ENCODE data around the gene INTS15.

The INTS15 gene

GRCh38 chr7:6589829-6590644 lies at the start of gene INTS15:
TSS of gene INTS15 (plus strand) at chr7:6590021. CDS start at chr7:6590284, 263 bp downstream.
- DNase-seq, result peak; percentile 88 to 96 (median 90)

GRCh38 chr7:6542368-6542767 lies 47.5 kb upstream of the INTS15 start:
- no peak for DNase-seq

GRCh38 chr7:6545398-6546126 lies 44.3 kb upstream of the INTS15 start:
- DNase-seq, result no peak

DNA sequence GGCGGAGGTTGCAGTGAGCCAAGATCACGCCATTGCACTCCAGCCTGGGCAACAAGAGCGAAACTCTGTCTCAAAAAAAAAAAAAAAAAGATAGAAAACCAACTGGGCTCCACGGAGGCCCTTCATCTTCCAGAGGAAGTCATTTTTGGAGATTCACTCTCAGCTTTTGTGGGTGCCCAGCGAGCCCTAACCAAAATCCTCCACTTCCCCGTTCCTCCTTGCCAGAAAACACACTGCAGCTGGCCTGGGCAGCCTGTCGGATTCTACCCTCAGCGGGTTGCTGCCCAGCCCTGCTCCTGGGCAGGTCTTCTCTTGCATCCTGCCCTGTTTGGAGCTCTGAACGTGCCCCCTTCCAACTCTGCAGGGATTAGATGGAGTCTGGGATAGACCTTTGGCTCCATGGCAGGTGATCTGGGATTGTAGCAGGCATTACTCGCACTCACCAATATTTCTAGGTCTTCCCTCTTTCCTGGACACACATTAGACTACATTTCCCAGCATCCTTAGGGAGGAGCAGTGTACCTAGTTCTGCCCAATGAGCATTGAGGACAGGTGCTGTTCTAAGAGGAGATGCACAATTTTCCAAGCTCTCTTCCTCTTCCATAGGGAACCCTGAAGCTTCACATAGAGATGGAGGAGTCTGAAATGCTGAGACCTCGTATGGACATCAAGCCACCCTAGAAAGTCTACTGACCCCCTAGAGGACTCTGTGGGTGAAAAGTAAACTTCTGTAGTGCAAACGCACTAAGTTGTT lies 43.1 kb upstream of the INTS15 start:
- no peak for DNase-seq

DNA sequence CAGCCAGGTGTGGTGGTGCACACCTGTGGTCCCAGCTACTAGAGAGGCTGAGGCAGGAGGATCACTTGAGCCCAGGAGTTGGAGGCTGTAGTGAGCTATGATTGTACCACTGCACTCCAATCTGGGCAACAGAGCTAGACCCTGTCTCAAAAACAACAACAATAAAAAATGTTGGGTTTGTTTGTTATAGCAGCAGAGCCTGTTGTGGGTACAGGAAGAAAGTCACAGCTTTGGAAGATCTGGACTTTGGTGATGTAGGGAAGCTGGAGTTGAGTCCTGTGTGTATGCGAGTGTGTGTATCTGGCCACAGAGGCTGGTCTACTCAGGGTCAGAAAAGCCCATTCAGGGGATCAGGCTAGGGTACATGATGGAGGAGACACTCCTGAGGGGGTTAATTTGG lies 42.4 kb upstream of the INTS15 start:
- no peak for DNase-seq

- no peak for DNase-seq
Measured at GRCh38 chr7:6551016-6551511, 38.8 kb upstream of the INTS15 start, which contains the start of gene GRID2IP. TSS of gene GRID2IP (minus strand) at chr7:6551461. CDS start at chr7:6551436, 25 bp downstream.

GRCh38 chr7:6553448-6554044 lies 36.3 kb upstream of the INTS15 start:
- DNase-seq, result no peak

DNA sequence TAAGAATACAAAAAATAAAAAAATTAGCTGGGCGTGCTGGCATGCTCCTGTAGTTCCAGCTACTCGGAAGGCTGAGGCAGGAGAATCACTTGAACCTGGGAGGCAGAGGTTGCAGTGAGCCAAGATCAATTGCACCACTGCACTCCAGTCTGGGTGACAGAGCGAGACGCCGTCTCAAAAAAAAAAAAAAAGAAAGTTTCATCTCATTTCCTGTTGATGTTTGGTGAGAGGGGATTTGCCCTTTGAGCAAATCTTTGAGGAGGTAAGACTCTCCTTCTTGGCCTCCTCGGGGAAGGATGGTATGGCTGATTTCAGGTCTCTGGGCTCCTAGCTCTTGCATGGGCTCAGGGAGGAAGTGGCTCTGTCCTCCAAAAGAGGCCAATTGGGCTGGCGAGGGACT lies 35.0 kb upstream of the INTS15 start:
- no peak for DNase-seq

GRCh38 chr7:6556196-6556595 lies 33.6 kb upstream of the INTS15 start:
- peak in 1 of 3 experiments; percentile 16 for DNase-seq

DNA sequence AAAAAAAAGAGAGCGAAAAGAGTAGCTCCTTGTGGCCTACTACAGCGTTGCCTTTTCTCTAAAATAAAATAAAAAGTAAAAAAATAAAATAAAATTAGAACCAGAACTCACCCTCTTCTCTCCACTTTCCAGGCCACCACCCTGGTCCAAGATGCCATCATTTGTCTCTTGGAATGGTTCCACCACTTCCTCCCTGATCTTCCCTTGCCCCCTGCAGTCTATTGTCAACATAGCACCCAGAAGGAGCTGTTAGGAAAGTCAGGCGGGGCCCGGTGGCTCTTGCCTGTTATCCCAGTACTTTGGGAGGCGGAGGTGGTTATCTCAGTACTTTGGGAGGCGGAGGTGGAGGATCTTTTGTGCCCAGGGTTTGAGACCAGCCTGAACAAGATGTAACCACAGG lies 31.0 kb upstream of the INTS15 start:
- peak in 2 of 3 experiments; percentile 18 to 66 for DNase-seq

DNA sequence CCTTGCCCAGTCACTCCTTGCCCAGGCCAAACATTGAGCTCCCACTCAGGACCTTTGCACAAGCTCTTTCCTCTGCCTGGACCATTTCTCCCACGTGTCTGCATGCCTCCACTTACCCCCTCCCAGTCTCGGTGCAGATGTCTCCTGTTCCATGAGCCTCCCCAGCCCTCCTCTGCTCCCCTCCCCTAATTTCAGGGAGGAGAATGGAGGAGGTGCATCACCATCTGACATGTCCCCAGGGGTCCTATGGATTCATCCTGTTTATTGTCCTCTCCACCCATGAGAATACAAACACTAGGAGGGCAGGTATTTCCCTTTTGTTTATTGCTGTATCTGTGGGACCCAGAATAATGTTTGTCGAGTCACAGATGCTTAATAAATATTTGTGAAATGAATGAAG lies 29.9 kb upstream of the INTS15 start:
- no peak for DNase-seq

DNA sequence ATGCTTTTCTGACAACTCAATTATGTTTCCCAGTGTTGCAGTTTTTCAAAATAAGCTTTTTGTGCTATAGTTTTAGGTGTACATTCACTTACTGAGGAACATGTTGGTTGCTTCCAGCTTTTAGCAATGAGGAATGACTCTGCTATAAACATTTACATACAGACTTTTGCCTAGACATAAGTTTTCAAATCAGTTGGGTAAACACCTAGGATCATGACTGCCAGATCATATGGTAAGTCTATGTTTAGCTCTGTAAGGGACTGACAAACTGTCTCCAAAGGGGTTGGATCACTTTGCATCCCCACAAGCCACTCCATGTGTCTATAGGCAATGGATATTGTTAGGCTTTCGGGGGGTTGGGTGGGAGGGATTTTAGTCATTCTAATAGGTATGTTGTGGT lies 27.7 kb upstream of the INTS15 start:
- DNase-seq, result no peak

DNA sequence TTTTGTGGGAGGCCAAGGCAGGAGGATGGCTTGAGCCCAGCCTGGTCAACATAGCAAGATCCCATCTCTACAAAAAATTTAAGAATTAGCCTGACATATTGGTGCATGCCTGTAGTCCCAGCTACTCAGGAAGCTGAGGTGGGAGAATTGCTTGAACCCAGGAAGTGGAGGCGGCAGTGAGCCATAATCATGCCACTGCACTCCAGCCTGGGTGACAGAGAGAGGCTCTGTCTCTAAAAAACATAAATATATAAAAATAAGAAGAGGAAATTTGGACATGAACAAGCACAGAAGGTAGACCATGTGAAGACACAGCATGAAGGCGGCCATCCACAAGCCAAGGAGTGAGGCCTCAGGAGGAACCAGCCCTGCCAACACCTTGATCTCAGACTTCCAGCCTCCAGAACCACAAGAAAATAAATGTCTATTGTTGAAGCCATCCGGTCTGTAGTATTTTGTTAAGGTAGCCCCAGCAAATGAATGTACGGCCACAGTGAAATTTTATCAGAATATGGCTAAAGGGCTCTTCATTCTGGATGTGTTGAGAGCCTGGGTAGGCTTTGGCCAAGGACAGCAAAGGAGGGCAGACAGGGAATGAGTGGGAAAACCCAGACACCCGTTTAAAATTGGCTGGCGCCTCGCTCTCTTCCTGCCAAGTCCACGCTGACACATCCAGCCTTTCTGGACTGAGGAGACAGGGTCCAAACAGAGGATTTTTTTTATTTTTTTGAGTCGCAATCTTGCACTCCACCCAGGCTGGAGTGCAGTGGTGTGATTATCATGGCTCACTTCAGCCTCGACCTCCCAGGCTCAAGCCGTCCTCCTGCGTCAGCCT lies 25.7 kb upstream of the INTS15 start:
- DNase-seq, result no peak

- no peak for DNase-seq
Measured at GRCh38 chr7:6565655-6566054, 24.2 kb upstream of the INTS15 start.

GRCh38 chr7:6567886-6568285 lies 21.9 kb upstream of the INTS15 start:
- DNase-seq, result no peak

GRCh38 chr7:6571160-6571779 lies 18.6 kb upstream of the INTS15 start:
- DNase-seq, result no peak

GRCh38 chr7:6575281-6576023 lies 14.4 kb upstream of the INTS15 start:
- DNase-seq, result no peak

- DNase-seq, result no peak
Measured at GRCh38 chr7:6576024-6576866, 13.6 kb upstream of the INTS15 start.

DNA sequence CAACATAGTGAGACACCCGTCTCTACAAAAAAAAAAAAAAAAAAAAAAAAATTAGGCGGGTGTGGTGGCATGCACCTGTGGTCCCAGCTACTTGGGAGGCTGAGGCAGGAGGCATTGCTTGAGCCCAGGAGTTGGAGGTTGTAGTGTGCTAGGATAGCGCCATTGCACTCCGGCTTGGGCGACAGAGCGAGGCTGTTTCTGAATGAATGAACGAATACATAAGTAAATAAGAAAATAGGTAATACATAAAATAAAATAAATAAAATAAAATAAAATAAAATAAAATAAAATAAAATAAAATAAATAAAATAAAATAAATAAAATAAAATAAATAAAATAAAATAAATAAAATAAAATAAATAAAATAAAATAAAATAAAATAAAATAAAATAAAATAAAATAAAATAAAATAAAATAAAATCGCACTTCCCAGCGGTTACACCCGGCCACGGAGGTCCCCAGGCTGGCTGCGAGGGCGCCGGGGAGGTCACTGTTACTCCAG lies 12.9 kb upstream of the INTS15 start:
- DNase-seq, result peak in 1 of 3 experiments; percentile 54
